ENCODE results near the gene PBX4. TPM values are rescaled to one million over a fixed set of nuclear protein-coding genes. Genes with fewer than 3 reads are reported as not detected.
A peak's percentile ranks its signal among the peaks of the same experiment; 100 is the strongest.

Gene PBX4
- total and polyA plus RNA-seq, 2 of the 8 experiments (the other 6 are each of a cell fraction or from before 2014, with no cell fraction given): 3.4 to 3.8 TPM

DNA sequence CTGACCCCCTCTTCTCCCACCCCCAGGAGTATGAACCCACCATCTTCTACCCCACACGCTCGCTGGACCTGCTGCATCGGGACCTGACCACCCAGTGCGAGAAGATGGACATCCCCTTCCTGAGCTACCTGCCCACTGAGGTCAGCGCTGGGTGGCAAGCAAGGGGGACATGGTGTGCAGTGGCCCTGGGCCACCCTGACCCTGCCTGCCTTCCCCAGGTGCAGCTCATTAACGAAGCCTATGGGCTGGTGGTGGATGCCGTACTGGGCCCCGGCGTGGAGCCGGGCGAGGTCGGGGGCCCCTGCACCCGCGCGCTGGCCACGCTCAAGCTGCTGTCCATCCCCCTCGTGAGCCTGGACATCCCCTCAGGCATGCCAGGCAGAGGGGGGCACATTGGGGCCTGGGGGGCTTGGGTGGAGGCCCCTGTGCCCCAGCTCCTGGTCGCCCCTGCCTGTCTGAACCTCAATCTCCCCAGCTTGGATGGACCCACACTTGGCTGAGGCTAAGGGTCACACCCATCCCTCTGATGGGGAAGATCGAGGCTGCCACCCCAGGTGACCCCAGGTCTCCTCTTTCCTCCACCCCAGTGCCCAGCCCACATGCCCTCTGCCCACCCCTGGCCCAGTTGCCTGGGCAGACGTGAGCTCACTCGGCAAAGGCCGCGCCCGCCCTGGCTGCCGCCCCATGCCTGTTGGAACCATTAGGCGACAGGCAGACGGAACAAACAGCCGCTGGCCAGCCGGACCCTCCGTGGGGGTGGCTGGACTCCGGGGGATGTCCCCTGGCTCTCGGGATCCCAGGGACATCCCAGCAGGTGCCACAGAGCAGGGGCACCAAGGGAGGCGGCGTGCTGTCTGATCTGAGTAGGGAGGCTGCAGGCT, 82.9 kb downstream of the PBX4 start:
- no peaks in the 10 kb centered on the region for H3K79me2 ChIP-seq (ENCODE audit: control insufficient read depth in 1 of 2, insufficient read depth in 2 of 2, low read length in 2 of 2)
- H2AFZ ChIP-seq (ENCODE audit: low read length): no peak overlapping the region
- peaks cover 0 to 6% (median 3%) of the 10 kb centered on the region in 4 experiments; a peak in 3 of 7 replicates for H3K4me1 ChIP-seq (replicated peaks in 1 of 4; ENCODE audit: control insufficient read depth in 3 of 4, insufficient read depth in 4 of 4, low read length in 3 of 4)
- H3K4me3 ChIP-seq (ENCODE audit: extremely low read depth in 1 of 4, insufficient read depth in 2 of 4, low read depth in 3 of 4, low read length in 4 of 4): no peak overlapping the region
- H2BK120ac ChIP-seq (replicated peaks; ENCODE audit: low read depth, low read length): no peak overlapping the region
- no peak overlapping the region for H2BK15ac ChIP-seq (ENCODE audit: low read length)
- H4K8ac ChIP-seq (ENCODE audit: extremely low read depth, insufficient read depth, low read length): peak overlapping the region; percentile 12; the same call in 1 of the 2 replicates
- H3K79me1 ChIP-seq (ENCODE audit: low read depth, low read length): no peaks in the 10 kb centered on the region
- H4K20me1 ChIP-seq (replicated peaks in 1 of 2; ENCODE audit: control insufficient read depth in 1 of 2, insufficient read depth in 2 of 2, low read length in 2 of 2): peaks cover 3 to 12% of the 10 kb centered on the region in 2 experiments
- H3K23ac ChIP-seq (ENCODE audit: insufficient read length): no peak overlapping the region
- 0 out of 2 replicates have a peak overlapping the region, but pooled peaks have one; percentile 17 for H2BK12ac ChIP-seq (ENCODE audit: low read depth, low read length)
- H2AK5ac ChIP-seq (ENCODE audit: low read depth, low read length): no peak overlapping the region
- POLR2A ChIA-PET (ENCODE audit: partially characterized antibody): interaction anchor here (0.8 to 1.9 kb wide), 11 partner anchors 8 to 113 kb away, joined by 3 to 6 read pairs (median 4); partner anchors contain the start of genes GMIP, NDUFA13 and TSSK6
- H3K9me3 ChIP-seq (ENCODE audit: insufficient read depth in 2 of 2, low read depth in 1 of 2, low read length in 1 of 2): peaks cover 0 to 4% of the 10 kb centered on the region in 2 experiments; a peak in 1 of 4 replicates
- no peak overlapping the region for H3K4ac ChIP-seq (replicated peaks; ENCODE audit: insufficient read length, low read depth, low read length)
- H3K56ac ChIP-seq (replicated peaks; ENCODE audit: insufficient read length, low read depth, low read length): no peak overlapping the region
- no peak overlapping the region for H3K4me2 ChIP-seq (ENCODE audit: insufficient read depth in 1 of 2, low read depth in 2 of 2, low read length in 2 of 2)
- no peak overlapping the region for H3K27ac ChIP-seq (ENCODE audit: low read depth, low read length)
- DNase-seq (ENCODE audit: low read depth in 1 of 2, low spot score in 2 of 2) (no peak), FAIRE-seq (no peak)
- CTCF ChIA-PET (ENCODE audit: partially characterized antibody): interaction anchor here (0.6 to 8.2 kb wide), 8 partner anchors 10 to 171 kb away, joined by 3 to 104 read pairs (median 4); no protein-coding TSS in a partner anchor
- peaks cover 6% of the 10 kb centered on the region; the same call in 1 of the 2 replicates for H3K23me2 ChIP-seq (ENCODE audit: low read depth, low read length)
- no peak overlapping the region for H3K18ac ChIP-seq (ENCODE audit: extremely low read depth, low read length)
- H2BK20ac ChIP-seq (ENCODE audit: low read length): no peak overlapping the region
- no peak overlapping the region for H3K14ac ChIP-seq (ENCODE audit: insufficient read length)
- no peak overlapping the region for H3K9ac ChIP-seq (replicated peaks in 1 of 4; ENCODE audit: extremely low read depth in 1 of 4, low read depth in 3 of 4, low read length in 3 of 4)
- no peak overlapping the region for H4K91ac ChIP-seq (replicated peaks; ENCODE audit: insufficient read length, low read length)
- 93% methylated on average over 22 of the region's 34 CpGs; no CpG with 5 or more reads in 1 of the 2 experiments for WGBS, 2 experiments (ENCODE audit: extremely low coverage in 1 of 2, insufficient coverage in 1 of 2, insufficient read length in 1 of 2, insufficient replicate concordance in 2 of 2, low coverage in 1 of 2, low lambda C conversion rate in 2 of 2, missing lambda C conversion rate in 1 of 2)
- no peak overlapping the region for H2BK5ac ChIP-seq (ENCODE audit: low read depth, low read length)
- H3K36me3 ChIP-seq (ENCODE audit: control insufficient read depth in 2 of 4, insufficient read depth in 4 of 4, low read length in 3 of 4): no peaks in the 10 kb centered on the region
- no peak overlapping the region for H4K5ac ChIP-seq (ENCODE audit: insufficient read length, low read depth, low read length)
- H3K27me3 ChIP-seq (replicated peaks in 1 of 4; ENCODE audit: control insufficient read depth in 3 of 4, extremely low read depth in 1 of 4, insufficient read depth in 3 of 4, low read length in 3 of 4): peaks cover 6 to 24% (median 20%) of the 10 kb centered on the region in 4 experiments
- TF ChIP-seq POLR2A (IDR thresholded peaks at IDR 0.05; ENCODE audit: control extremely low read depth in 1 of 2, low read depth in 2 of 2, low read length in 2 of 2): no peak
- no peak for TF ChIP-seq TEAD4 (IDR thresholded peaks at IDR 0.05; ENCODE audit: low read depth, low read length)
- no peak for TF ChIP-seq FOSL1 (IDR thresholded peaks at IDR 0.05; ENCODE audit: insufficient read depth, low read depth, low read length)
- TF ChIP-seq GTF2F1 (IDR thresholded peaks at IDR 0.05; ENCODE audit: borderline replicate concordance, low read depth, low read length): no peak
- TF ChIP-seq CHD1 (IDR thresholded peaks at IDR 0.05; ENCODE audit: low read depth, low read length): no peak
- no peak for TF ChIP-seq ZNF274 (IDR thresholded peaks at IDR 0.05; ENCODE audit: borderline replicate concordance, extremely low read depth, low read length)
- TF ChIP-seq, protein P1, sequence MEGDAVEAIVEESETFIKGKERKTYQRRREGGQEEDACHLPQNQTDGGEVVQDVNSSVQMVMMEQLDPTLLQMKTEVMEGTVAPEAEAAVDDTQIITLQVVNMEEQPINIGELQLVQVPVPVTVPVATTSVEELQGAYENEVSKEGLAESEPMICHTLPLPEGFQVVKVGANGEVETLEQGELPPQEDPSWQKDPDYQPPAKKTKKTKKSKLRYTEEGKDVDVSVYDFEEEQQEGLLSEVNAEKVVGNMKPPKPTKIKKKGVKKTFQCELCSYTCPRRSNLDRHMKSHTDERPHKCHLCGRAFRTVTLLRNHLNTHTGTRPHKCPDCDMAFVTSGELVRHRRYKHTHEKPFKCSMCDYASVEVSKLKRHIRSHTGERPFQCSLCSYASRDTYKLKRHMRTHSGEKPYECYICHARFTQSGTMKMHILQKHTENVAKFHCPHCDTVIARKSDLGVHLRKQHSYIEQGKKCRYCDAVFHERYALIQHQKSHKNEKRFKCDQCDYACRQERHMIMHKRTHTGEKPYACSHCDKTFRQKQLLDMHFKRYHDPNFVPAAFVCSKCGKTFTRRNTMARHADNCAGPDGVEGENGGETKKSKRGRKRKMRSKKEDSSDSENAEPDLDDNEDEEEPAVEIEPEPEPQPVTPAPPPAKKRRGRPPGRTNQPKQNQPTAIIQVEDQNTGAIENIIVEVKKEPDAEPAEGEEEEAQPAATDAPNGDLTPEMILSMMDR (IDR thresholded peaks at IDR 0.05; ENCODE audit: control extremely low read depth in 1 of 3, insufficient read depth in 1 of 3, low read depth in 1 of 3, low read length in 3 of 3): no peak
- TF ChIP-seq RNF2 (IDR thresholded peaks at IDR 0.05; ENCODE audit: borderline replicate concordance, low read depth, low read length, missing control alignments, poor library complexity, severe bottlenecking): no peak
